ENCODE results near the gene F11.
"Not testable (repeated sequence)": the region's sequence is repeated elsewhere in the genome, so short reads cannot be mapped to it uniquely, and the experiment has no call there.

The F11 gene

DNA sequence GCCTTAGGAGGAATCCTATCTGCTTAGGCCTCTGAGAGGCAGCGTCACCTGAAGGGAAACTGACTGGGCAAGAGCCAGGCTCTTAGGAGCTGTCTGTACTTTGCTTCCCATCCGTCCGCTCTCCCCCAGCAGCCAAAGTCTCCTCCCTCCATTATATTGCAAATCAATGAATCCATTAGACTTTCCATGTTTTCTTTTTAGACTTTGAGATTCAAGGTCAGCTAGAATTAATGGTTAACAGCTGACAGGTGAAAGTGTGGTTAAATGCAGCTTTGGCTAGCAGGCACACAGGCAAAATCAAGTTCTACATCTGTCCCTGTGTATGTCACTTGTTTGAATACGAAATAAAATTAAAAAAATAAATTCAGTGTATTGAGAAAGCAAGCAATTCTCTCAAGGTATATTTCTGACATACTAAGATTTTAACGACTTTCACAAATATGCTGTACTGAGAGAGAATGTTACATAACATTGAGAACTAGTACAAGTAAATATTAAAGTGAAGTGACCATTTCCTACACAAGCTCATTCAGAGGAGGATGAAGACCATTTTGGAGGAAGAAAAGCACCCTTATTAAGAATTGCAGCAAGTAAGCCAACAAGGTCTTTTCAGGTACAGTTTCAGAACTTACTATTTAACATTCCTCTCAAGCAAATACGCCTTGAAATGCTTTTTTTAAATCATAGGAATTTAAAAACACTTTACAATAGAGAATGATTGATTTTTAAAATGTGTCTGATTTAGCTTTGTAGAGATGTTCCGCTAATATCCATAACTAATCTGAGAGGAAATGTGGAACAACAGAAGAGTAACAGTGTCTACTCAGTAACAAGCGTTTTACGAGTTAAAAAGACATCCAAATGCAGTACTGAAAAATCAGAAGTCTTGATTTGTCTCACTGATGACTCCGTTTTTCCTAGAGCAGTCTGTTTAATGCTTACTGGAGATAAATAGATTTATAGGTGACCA lies at the start of gene F11:
F11 (plus strand) TSS at position 507 of the 970 bp plus-strand sequence. CDS start 948 bp downstream, outside the sequence.
- DNase-seq = no peak

DNA sequence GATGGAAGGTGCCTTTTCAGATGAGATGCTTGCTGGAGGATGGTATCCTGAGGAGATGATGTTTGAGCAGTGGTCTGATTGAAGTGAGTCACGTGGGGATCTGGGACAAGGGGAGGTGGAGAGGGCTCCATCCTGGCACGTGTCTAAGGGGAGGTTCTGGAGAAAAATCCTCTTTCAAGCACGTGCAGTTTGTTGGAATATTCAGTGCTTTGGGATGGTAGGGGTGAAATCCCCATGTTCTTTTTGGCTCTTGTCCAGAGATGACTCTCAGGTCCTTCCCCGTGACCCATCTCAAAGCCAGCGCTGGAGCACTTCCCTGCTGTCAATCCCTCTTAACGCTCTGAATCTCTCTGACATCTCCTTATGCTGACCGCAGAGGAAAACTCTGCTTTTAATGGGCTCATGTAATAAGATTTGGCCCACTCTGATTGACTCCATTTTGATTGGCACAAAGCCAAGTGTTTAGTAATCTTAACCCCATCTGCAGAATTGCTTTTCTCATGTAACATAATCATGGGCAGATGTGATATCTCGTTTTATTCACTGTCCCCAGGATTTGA lies 49.4 kb upstream of the F11 start:
- DNase-seq = no peak

DNA sequence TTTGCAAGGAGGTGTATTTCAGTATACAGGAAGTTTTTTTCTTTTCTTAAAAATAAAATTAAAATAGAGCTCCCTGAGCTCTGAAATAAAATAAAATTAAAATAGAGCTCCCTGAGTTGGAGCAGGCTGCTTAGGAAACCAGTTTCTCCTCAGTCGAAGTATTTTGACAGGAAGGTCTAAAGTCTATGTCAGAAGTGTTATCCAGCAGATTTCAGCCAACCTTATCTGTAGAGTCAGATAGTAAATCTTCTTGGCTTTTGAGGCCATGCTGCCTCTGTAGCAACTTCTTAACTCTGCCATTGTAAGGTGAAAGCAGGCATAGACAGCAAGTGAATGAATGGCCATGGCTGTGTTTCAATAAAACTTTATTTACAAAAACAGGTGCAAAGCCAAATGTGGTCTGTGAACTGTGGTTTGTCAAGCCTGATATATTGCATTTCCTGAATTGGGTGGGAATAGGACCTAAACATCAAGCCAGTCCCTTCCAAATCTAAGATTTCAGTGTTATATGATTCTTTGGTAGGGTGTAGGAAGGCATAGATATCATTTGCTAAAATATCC lies 48.2 kb upstream of the F11 start:
- DNase-seq = no peak

DNA sequence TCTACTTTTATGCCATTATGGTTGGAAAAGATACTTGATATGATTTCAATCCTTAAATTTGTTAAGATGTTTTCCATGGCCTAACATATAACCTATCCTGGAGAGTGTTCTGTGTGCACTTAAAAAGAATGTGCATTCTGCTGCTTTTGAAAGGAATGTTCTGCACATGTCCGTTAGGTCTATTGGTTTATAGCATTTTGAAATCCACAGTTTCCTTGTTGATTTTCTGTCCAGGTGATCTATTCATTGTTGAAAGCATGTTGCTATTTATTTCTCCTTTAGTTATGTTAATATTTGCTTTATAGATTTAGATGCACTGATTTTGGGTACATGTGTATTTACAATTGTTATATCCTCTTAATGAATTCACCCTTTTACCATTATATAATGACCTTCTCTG lies 44.4 kb upstream of the F11 start:
- no peak for DNase-seq

DNA sequence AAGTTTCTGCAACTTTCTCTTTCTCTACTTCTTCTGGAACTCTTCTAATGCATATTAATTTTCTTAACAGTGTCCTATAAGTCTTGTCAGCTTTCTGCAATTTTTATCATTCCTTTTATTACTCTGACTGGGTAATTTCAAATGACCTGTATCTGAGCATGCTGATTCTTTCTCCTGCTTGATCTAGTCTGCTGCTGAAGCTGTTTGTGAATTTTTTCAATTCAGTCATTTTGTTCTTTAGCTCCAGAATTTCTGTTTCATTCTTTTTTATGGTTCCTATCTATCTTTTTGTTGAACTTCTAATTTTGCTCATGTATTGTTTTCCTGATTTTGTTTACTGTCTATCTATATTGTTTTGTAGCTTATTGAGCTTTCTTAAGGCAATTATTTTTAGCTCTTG lies 40.1 kb upstream of the F11 start:
- DNase-seq = no peak

DNA sequence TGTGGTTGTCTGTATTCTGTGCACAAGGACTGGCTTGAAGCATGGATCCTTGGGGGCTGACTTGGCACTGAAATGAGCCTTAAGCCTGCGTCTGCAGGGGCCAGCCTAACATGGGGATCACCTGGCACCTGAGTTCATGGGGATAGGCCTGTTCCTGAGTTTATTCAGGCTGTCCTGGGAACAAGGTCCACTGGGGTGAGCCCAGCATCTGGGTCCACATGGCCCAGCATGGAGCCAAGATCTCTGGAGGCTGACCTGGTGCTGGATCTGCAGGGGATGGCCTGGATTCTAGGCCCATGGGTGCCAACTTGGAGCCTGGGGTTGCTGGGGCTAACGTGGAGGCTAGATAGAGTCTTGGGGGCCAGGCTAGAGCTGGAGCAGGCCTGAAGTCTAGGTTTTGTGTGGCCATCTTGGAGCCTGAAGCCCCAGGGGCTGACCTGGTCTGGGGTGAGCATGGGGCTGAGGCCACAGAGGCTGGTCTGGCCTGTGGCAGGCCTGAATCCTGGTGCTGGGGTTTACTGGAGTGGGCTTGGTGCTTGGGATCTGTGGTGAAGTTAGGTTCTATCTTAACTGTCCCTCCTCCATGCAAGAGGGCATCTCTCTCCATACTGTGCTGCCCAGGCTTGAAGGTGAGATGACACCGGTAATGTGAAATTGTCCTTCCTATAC lies 39.3 kb upstream of the F11 start:
- no peak for DNase-seq

DNA sequence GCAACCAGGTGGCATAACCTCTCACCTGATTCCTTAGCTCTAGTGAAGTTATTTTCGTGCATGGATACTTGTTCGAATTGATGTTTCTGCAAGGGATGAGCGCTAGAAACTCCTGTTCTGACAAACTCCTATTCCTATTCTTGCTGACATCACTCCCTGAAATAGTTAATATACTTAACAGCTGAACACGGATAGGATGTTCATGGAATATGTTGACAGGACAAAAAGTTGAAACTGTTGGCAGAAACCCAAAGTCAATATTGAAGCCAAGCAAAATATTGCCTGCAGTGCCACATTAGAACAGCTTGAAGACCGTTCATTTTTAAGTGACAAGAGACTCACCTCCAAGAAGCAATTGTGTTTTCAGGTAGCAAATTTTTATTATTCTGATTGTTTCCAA lies 38.8 kb upstream of the F11 start, which contains the start of gene KLKB1:
KLKB1 (plus strand) TSS at position 287 of the 400 bp plus-strand sequence. CDS start 689 bp downstream, outside the sequence.
- DNase-seq = no peak

DNA sequence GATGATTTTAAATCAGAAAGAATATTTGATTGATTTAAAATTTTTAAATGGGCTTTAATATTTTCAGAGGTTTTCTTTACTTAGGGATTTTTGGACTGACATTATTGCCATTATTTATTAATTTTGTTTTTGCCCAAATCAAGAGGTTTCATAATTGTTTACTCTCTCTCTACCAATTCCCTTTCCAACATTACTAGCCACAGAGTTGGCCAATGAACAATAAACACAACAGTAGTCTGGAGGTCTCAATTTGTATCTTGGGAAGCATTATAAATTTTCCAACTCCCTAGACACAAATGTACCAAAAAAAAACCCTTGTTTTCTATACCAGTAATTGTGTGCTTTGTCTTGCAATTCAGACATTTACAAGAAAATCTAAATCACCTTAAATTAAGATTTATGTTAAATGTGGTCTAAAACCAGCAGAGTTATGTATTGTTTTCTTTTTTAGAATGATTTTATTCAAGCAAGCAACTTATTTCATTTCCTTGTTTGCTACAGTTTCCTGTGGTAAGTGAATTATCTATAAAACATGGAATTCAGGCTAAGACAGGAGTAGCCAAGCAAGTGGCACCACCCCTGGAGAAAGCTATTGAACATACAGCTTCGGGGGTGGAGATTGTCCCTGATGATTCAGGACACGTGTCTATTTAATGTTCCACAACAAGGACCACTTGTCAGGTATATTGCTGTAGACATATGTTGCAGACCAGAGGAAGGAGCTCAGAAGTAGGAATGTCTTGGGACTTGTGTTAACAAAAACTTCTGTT lies 38.1 kb upstream of the F11 start:
- no peak for DNase-seq

DNA sequence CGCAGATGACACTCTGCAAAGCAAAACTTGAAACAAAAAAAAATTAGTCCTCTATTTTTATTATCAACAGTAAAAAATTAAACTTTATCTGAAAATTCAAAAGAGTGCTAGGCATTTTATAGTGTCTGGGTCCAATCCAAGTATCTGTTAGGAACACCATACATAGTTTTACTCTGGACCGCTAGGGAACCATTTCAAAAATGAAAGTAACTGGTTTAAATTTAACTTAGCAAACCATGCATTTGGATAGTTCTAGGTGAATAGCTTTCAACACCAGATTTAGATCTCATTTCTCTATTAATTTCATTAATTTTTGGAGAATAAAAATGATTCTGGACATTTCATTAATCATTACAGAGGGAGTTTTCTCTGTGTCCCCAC lies 37.5 kb upstream of the F11 start:
- no peak for DNase-seq

DNA sequence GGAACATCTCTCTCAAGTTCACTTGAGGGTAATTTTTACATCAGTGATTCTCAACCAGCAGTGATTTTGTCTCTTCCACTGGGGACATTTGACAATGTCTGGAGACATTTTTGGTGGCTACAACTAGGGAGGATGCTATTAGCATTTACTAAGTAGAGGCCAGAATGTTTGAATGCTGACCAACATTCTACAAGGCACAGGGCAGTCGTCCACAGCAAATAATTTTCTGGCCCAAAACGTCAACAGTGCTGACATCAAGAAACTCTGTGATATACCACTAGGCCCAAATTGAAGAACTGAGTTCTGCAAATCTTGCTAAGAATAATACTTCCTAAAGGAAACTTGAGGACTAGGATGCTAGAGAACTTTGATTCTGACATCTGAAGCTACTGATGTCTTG lies 31.6 kb upstream of the F11 start:
- no peak for DNase-seq

DNA sequence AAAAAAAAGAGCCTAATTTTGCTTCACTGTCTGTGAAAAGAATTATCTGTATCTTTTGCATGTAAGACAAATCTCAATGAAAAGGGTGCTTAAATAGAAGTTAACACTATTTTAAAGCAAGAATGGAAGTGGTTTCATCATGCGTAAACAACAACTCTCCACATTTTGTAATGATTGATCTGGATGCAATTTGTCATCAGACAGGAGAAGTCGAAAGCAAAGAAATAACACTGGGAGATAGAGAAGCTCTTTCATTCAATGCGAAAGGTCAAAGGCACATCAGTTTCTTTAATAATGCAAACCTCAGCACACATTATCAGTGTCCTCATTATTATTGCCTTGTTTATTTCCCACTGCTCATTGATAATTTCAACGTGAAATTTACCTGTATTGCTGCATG lies 29.9 kb upstream of the F11 start:
- DNase-seq = no peak

DNA sequence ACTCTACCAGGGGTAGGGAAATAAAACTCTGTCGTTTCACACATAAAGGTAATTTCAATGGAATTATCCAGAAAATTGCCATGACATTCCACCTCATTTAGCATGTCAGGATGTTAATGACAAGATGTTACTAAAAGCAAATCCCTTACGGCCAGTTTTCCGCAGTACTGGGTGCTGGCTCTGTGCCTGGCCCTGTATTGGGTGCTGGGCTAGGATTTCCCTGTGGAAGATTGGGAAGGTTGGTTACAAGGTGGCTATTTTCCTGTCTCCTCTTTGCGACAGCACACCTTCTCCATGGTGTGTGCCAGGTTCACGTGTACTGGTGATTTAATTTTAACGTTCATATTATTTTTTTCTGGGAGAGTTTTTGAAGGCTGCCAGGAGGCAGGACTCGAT lies 25.5 kb upstream of the F11 start:
- no peak for DNase-seq

DNA sequence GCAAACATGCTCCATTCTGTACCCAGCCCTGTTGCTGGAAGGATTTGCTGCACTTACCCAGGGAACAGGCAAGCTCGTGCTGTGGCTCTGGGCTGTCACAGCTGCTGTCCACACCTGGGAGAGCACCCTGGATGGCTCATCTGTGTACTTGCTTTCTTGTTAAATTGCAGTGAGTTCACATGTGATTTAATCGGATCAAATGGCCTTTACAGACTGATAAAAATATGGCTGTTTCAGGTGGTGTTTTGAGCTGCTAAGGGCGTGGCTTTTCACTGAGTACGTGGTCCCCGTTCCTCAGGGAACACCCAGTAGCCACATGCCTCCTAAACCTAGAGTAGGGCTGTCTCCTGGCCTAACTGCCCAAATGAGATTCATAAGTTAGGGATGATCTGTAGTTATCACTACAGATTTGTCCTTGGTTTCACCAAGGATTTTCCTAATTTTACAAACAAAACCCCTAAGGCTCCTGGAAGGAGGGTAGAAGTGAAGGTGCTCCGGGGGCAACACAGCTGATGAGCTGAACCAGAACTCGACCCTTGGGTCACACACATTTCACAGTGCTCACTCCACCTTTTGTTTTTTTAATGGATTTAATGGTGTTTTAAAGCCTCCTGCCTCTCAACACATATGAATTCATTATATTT lies 25.0 kb upstream of the F11 start:
- no peak for DNase-seq

DNA sequence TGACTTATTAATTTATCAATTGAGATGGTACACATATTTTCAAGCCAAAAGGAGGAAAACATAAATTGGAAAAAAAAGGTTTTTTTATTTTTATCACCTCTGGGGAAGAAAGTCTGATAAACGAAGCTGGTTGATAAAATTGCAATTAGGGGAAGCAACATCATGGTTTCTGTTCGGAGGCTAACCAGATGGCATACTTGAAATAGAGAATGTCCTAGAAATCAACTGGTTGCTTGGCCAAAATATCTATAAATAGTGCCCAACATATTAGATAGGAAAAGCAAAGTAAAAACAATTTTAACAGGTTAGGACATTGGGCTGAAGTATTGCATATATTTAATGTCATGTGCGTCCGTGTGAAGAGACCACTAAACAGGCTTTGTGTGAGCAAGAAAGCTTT lies 24.4 kb upstream of the F11 start:
- DNase-seq = no peak

DNA sequence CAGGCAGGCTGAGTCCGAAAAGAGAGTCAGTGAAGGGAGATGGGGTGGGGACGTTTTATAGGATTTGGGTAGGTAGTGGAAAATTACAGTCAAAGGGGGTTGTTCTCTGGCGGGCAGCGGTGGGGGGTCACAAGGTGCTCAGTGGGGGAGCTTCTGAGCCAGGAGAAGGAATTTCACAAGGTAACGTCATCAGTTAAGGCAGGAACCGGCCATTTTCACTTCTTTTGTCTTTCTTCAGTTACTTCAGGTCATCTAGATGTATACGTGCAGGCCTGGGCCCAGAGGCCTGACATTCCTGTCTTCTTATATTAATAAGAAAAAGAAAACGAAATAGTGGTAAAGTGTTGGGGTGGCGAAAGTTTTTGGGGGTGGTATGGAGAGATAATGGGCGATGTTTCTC lies 24.0 kb upstream of the F11 start:
- not testable (repeated sequence) for DNase-seq

DNA sequence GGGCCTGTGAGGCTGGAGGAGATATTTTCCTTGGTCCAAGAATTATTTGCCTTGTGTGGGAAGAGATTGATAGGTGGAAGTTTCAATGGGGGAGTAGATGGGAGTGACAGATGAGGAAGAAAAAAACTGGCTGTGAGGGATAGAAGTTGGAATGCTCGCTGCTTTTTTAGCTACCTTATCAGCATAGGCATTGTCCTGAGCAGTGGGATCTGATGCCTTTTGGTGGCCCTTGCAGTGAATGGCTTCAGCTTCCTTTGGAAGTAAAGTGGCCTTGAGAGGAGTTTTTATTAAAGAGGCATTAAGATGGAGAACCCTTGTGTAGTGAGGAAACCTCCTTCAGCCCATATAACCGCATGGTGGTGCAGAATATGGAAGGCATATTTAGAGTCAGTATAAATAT lies 22.7 kb upstream of the F11 start:
- DNase-seq = no peak

DNA sequence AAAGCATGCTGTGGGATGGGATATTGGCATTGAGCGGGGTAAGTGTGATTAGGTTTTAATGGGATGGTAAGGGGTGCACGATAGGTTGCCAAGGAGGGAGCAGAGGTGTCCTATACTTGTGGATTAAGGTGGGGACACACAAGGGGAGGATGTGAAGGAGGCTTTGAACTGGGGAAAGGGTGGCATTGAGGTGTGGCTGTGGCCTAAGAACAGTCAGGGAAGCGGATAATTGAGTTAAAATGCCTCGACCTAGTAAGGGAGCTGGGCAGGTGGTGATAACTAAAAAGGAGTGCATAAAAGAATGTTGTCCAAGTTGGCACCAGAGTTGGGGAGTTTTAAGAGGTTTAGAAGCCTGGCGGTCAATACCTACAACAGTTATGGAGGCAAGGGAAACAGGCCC lies 21.2 kb upstream of the F11 start:
- DNase-seq = no peak

DNA sequence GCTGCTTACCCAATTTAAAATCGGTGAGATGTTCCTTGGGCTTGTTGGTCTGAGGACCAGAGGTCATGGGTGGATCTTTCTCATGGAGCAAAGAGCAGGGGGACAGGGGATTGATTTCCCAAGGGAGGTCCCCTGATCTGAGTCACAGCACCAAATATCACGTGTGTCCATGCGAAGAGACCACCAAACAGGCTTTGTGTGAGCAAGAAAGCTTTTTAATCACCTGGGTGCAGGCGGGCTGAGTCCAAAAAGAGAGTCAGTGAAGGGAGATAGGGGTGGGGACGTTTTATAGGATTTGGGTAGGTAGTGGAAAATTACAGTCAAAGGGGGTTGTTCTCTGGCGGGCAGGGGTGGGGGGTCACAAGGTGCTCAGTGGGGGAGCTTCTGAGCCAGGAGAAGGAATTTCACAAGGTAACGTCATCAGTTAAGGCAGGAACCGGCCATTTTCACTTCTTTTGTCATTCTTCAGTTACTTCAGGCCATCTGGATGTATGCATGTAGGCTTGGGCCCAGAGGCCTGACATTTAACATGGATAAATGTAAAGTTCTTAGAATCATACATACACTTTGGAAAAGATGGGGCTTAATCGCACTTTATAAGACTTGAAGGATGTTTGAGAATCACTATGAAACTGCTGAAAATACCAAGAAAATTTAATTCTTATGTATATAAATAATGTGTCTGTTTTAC lies 18.8 kb upstream of the F11 start:
- not testable (repeated sequence) for DNase-seq

DNA sequence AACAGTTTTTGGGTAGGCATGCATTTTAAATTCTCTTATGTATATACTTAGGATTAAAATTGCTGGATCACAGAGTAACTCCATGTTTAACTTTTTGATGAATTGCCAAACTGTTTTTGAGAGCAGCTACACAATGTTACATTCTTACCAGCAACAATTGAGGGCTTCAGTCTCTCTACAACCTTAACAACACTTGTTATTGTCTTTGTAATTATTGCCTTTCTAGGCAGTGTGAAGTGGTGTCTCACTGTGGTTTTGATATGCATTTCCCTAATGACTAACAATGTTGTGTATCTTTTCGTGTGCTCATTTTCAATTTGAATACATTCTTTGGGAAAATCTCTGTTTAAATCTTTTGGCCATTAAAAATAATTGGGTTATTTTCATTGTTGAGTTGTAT lies 17.3 kb upstream of the F11 start:
- DNase-seq = no peak

DNA sequence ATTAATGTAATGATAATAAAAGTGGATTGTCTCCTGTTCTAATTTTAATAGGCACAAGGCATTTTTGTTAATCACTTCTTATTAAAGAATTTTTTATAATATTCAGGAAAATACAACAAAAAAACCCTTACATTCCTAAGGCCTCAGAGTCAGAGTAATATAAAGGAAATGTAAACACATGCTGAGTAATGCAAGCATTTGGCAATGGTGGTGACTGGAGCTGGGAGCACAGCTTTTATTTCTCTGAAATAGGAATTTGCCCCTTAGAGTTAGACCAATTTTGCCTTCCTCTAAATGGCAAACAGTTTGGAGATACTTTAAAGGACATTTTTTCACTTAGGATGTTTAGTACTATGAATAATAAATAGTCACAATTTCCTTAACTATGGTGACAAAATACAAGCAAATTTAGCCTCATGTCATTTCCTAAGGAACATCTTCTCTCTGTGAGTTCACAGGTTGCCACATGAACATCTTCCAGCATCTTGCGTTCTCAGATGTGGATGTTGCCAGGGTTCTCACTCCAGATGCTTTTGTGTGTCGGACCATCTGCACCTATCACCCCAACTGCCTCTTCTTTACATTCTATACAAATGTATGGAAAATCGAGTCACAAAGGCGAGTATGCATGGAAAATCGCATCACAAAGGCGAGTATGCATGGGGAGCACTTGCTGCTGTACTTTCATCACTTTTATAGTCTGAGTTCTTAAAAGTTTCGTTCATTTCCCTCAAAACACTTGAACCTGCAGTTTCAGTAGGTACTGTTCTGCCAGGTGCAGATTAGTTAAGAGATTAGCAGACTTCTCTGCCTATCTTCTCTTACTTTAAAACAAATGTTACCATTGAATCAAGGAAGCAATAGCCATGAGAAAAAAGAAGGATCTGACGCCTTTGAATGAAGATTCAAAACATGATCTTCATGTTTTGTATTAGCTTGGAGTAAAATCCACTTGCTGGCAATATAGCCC lies 15.9 kb upstream of the F11 start:
- DNase-seq = no peak
